Renal cortical epithelial cell (primary cell): Measurements from ENCODE around the gene IQCF2. TPM values are rescaled to one million over a fixed set of nuclear protein-coding genes. Genes with fewer than 3 reads are reported as not detected.
"Not testable (repeated sequence)": the region's sequence is repeated elsewhere in the genome, so short reads cannot be mapped to it uniquely, and the experiment has no call there.

Experiments
- DNase-seq: peaks from one replicate; pipeline ENCODE4 v3.0.0-alpha.2; 2011; ENCODE audit warnings: low read depth
- total RNA-seq: library from RNA; depleted of rRNA; stranded (reverse); fragments of >200 nt; gene quantifications from 2 replicates; pipeline ENCODE4 v1.2.3, GENCODE V29; 2014

IQCF2 gene
- total RNA-seq, result not detected in 2 replicates

DNA sequence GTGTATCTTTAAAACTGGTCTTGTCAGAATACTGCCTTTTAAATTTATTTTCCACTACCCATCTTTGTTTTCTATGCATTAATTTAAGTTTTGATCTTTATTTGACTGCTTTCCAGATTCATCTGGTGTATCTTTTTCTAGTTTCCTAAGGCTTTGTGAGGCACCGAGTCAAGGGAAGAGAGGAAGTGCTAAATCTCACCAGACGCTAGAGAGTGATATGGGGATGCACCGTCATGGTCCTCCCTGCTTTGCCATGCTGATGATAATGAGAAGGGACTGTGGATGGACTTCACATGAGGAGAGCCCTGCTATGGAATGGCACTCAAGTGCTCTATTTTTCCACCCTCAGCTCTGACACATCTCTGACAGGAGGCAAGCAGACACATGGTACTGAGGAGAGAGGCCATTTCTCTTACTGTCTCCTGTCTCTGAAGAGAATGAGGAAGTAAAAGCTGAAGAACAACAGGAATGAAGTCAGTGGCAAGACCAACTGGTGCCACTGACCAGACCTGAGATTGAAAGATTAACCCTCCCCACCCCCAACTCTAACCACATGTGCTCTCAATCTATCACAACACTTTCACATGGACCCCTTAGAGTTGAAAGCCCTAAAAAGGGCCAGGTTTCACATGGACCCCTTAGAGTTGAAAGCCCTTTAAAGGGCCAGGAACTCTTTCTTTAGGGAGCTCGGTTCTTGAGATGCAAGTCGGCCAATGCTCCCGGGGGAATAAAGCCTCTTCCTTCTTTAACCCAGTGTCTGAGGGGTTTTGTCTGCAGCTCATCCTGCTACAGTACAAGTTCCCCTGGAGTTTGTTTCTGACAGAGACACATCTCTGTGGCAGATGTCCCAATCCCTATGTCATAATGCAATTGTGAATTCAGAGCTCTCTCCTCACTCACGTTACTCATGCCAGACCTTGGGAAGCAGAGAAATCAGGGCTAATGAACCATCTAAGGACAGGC, at the start of gene IQCF2:
IQCF2 (plus strand) TSS at position 913 of the 963 bp plus-strand sequence. CDS start 52 bp downstream, outside the sequence.
- no peak for DNase-seq

DNA sequence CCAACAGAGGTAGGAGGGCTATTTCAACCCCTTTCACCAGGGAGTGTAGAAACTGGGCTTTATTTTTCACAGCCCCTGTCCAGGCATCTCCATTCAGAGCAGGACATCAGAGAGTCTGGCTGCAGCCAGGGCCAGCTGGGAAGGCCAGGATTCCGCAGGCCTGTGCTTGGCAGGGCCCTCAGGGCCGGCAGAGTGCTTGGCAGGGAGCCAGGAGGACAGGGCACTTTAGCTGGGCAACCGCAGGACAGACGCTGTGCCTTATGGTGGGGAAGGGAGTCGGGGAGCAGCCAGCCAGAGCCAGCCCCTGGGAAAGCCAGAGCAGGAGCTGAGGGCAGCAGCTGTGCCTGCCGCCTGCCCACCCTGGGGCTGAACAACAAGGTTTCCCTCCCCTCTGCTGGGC, 47.9 kb upstream of the IQCF2 start:
- DNase-seq, result peak; percentile 23

DNA sequence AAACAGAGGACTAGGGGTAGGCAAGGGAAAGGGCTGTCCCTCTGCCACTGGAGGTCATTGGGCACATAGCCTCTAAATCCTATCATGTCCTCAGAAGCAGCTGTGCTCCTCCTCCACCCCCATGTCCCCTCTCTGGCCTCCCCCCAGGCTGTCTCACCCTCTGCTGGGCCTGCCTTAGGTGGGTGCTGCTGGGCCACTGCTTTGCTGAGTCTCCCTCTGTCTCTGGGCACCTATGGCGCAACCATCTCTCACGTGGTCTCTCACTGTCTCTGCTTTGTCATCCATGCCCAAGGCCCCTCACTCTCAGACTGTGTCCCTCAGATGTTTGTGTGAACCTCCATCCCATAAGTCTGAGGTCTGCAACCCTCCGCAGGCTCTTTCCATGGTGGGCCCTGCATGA, 47.4 kb upstream of the IQCF2 start:
- DNase-seq, result no peak

DNA sequence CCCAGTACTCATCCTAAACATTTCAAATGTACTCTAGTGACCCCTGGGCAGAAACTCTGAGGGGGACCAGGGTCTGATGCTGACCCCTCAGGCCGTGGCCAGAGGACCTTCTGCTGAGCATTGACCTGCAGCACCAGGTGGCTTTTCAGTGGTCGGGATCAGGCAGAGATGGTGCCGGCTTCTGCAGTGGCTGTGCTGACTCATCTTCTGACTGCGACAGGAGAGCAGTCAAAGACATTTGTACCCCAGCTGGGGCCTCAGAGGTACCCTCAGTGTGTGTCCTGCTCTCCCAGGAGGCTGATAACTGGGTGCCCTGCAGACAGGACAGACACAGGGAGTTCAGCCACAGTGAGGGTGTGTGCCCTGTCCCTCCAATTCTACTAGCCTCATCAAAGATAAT, 45.8 kb upstream of the IQCF2 start:
- DNase-seq, result no peak

DNA sequence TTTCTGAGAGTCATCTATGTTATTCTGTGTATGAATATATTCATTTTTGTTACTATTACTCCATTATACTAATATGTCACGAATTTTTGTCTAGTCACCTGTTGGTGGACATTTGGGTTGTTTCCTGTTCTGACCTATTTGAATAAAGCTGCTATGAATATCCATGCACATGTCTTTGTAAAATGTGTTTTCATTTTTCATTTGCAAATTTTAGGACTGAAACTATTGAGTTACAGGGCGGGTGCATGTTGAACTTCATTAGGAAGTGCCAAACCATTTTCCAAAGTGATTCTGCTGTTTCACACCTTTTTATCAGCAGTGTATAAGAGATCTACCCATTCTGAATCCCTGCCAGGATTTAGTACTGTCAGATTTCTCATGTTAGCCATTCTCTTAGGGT, 44.7 kb upstream of the IQCF2 start:
- no peak for DNase-seq

DNA sequence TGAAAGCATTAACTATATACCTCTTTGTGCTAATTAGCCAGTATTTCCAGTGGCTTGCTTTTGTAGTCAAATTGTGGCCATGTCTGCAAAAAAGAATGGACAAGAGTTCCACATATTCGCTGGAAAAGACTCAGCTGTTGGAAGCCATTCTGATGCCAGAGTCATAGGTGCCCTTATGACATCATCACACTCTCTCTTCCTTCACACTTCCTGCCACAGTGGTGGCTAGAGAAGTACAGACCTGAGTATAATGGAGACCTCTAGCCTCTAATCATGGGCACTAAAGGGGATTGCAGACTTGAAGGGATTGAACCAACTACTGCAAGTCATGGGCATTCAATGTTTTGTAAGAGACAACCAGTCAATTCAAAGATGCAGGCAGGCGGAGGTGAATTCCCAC, 44.0 kb upstream of the IQCF2 start:
- no peak for DNase-seq

DNA sequence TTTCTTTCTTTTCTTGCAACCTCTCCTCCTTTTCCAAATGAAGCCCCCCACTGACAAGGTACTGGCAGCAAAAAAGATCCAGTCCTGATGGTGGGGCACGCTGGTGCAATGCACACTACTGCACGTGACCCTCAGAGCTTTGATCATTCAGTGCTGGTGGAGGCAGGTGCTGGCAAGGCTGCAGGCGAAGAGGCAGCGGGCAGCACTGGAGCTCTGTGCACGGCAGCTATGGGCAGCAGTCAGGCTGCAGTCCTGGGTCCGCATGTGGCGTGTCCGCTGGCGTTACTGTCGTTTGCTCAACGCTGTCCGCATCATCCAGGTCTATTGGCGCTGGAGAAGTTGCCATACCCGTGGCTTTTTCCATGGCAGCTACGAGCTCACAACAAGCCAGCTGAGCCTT, 42.3 kb upstream of the IQCF2 start:
- no peak for DNase-seq

DNA sequence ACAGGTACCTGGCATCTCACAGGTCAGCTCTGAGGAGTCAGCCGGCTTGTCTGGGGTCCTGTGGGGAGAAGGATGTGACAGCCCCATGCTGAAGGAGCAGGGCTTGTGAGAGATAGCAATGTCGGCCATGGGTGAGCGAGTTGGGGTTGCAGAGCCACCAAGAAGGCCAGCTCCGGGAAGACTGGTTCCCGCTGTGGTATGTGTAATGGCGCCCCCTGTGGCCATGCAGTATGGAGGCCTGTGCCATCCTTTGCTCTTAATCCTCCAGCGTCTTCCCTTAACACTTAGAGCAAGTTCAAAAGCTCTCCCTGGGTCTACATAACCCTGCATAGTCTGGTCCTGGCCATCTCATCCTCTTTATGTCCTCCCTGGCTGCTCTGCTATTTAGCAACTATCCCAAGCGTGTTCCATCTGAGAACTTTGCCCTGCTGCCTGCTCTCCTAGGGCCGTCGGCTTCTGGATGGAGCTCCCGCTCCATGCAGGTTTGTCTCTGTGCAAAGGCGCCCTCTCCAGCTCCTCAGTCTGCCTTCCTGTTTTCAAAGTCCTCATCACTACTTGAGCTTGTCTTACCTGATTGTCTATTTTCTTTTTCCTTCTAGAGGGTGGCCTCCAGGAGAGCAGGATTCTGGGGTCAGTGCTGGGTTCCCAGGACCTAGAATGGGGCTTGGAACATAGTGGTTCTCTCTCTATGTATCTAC, 41.6 kb upstream of the IQCF2 start:
- no peak for DNase-seq

DNA sequence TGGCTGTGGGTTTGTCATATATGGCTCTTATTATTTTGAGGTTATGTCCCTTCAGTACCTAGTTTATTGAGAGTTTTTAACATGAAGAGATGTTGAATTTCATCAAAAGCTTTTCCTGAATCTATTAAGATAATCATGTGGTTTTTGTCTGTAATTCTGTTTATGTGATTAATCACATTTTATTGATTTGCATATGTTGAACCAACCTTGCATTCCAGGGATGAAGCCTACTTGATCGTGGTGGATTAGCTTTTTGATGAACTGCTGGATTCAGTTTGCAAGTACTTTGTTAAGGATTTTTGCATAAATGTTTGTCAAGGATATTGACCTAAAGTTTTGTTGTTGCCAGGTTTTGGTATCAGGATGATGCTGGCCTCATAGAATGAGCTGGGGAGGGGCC, 33.1 kb upstream of the IQCF2 start:
- DNase-seq, result no peak

DNA sequence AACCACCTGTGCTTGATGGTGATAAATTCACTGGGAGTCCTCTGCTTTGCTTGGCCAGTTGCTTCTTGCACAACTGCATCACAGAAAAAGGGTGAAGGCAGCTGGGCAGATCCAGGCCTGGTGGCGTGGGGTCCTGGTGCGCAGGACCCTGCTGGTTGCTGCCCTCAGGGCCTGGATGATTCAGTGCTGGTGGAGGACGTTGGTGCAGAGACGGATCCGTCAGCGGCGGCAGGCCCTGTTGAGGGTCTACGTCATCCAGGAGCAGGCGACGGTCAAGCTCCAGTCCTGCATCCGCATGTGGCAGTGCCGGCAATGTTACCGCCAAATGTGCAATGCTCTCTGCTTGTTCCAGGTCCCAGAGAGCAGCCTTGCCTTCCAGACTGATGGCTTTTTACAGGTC, 31.1 kb upstream of the IQCF2 start:
- DNase-seq, result no peak

DNA sequence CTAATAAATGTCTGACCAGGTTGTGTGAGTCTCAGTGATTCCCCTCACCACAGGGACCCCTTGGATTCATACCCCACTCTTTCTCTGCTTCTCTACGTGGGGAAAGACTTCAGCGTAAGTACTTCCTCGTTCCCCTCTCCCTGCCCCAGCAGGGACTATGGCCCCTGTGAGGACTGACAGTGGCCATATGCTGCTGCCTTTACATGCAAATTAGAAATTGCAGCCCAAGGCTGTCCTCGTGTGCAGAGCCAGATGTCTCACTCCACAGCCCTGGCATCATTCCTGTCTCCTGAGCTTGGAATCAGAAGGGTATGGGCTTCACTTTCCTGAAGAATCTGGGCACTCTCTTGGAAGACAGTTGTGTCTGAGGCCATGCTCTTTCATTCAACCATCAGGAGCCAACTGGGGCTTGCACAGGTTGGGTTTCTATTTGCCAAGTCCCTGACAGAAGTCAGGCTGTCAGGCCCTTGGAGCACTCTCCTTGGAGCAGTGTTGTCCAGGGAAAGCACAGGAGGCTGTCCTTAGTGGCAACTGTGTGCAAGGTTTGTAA, 30.5 kb upstream of the IQCF2 start:
- no peak for DNase-seq

DNA sequence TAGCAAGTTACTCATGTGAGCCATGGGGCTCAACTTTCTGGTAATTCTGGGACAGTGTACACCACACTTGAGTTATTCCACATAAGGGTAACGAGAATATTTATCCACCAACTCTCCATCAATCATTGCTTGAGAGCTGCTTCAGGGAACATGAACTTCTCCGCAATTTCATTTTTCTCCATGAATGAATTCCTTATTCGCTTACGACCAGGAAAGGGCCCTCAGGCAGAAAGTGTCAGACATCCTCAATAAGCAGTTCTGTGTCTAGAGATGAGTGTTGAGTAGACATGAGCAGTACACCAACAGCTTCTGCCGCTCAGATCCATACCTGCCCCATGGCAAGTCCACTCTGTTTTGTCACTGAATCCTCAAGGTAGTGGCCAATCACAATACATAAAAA, 24.8 kb upstream of the IQCF2 start:
- no peak for DNase-seq

DNA sequence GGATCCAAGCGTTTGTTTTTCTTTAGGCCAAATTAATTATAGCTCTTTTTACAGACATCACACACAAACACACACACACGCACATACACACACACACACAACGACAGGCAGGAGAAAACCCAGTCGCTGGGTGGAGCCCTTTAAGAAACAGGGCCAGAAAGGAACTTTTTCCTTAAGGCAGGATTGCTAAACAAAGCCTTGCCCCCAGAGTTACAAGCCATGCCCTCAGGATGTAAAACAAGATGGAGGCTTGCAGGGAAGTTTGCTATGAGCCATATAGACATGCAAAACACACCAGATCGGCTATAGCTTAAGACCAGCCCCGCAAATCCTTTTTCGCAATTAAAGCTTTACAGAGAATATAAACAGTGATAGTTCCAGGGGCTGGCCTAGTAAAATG, 16.3 kb upstream of the IQCF2 start:
- DNase-seq, result no peak

DNA sequence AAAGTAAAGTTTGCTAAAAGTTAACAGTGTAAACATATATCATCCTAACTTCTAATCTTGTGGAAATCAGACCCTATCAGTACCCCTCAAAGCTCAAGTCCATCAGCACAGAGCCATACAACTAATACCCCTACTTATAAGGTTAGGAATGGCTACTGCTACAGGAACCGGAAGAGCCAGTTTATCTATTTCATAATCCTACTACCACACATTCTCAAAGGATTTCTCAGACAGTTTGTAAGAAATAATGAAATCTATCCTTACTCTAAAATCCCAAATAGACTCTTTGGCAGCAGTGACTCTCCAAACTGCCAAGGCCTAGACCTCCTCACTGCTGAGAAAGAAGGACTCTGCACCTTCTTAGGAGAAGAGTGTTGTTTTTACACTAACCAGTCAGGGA, 6.0 kb upstream of the IQCF2 start:
- DNase-seq, result not testable (repeated sequence)

DNA sequence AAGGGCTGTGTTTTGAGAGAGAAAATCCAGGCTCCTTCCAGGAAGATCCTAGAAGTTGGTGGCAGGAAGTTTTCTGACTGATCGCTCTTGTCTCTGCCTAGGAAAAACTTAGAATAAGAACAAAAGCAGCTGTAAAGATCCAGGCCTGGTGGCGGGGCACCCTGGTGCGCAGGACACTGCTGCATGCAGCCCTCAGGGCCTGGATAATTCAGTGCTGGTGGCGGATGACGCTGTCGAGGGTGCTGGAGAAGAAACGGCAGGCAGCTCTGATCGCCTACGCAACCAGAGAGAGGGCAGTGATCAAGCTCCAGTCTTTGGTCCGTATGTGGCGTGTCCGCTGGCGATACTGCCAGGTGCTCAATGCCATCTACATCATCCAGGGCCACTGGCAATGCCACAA, 1.5 kb downstream of the IQCF2 start:
- DNase-seq, result no peak

DNA sequence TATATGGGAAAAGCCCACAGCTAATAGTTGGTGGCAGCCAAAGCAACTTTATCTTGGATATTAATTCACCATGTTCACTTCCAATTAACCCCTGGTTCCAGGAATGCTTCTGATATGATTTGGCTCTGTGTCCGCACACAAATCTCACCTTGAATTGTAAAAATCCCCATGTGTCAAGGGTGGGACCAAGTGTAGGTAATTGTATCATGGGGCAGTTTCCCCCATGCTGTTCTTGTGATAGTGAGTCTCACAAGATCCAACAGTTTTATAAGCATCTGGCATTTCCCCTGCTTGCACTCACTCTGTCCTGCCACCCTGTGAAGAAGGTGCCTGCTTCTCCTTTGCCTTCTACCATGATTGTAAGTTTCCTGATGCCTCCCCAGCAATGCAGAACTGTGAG, 7.5 kb downstream of the IQCF2 start:
- DNase-seq, result not testable (repeated sequence)

DNA sequence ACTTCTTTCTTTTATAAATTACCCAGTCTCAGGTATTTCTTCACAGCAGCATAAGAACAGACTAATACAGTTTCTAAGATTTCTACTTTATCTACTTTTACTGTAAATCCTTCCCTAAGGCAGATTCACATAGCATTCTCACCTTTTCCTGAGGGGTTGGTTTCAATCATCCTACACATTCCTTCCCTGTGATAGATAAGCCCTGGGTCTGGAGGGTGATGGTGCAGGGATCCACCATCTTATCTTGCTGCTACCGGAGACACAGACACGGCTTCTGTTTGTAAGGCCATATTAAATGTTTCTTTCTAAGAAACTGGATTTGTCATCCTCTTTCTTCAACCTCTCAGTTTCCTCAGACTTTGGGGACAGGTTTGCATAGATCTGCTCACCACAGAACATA, 7.9 kb downstream of the IQCF2 start:
- DNase-seq, result no peak

DNA sequence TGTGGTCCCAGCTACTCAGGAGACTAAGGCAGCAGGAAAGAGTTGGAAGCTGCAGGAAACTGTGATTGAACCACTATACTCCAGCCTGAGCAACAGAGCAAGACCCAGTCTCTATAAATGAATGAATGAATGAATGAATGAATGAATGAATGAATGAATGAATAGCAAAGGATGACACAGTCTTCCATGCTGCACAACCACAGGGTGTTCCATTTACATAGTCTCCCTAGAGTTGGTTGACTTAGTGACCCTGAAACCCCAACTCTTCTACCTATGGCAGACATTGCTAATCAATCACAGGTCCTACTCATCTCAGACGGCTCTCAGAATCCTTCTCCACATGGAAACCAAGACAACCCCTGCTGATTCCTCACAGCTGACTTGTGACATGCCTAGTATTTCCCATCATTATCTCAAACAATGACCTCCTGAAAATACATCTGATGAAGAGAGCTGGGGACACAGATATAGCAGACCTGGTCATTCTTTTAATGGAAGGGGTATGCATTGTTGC, 11.9 kb downstream of the IQCF2 start:
- DNase-seq, result no peak

DNA sequence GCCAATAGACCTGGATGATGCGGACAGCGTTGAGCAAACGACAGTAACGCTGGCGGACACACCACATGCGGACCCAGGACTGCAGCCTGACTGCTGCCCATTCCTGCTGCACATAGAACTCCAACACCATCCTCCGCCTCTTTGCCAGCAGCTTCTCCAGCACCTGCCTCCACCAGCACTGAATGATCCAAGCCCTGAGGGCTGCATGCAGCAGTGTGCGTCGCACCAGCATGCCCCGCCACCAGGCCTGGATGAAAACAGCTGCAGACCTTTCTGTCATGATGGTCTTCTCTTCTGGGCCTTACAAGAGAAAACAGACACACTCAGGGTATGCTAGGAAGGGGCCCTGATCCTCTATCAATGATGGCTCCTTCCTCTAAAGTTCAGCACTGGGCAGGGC, 12.5 kb downstream of the IQCF2 start:
- DNase-seq, result no peak

DNA sequence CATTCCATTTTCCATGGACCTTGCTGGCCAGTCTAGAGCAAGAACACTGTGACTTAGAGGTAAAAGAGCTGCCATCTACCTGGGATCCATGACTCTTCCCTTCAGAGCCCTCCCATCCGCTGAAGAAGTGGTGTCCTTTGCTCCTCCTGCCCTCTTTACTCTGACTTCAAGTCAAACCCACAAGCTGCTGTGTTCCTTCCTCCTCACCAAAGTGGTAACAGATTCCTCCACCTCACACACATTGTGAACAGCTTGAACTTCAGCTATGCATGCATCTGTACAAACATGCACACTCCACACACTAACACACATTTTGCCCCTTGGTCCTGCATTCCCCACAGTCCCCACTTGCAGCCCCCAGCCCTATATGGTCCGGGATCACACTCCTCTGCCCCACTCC, 13.0 kb downstream of the IQCF2 start:
- DNase-seq, result no peak

DNA sequence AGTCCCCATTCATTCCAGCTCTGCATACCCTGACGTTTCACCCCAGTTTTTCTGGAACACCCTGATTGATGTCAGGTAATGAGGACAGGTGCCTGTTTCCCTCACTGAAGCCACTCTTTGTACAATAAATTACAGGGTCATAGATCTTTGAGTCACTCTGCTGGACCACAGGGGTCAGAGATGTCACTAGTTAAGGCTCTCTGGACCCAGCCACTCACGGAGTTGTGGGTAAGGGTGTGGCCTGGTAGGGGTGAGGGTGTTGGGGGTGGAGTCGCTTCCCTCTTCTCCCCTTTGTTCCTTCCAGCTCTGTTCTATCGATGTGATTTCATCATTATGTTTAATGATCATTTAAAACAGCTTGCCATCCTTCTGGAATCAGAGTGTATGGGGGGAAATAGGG, 13.5 kb downstream of the IQCF2 start:
- no peak for DNase-seq

DNA sequence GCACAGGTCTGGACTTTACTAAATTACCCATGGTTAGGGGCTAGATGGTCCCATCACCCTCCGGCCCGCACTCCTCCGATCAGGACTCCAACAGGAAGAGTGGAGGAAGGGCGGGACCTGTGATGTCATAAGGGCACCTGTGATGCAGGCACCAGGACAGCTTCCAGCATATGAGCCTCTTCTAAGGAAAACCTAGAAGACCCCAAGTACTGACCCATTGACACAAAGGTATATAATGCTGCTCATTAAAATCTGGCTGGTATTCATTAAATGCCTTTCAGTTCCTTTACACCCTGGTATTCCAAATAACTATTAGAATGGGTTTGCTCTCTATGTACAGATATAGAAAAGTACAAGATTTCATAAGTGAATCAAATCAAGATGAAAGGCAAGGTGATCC, 14.1 kb downstream of the IQCF2 start, which contains the start of gene IQCF5:
IQCF5 (minus strand) TSS at position 101 of the 400 bp plus-strand sequence; CDS start at position 31, 70 bp downstream.
- no peak for DNase-seq

DNA sequence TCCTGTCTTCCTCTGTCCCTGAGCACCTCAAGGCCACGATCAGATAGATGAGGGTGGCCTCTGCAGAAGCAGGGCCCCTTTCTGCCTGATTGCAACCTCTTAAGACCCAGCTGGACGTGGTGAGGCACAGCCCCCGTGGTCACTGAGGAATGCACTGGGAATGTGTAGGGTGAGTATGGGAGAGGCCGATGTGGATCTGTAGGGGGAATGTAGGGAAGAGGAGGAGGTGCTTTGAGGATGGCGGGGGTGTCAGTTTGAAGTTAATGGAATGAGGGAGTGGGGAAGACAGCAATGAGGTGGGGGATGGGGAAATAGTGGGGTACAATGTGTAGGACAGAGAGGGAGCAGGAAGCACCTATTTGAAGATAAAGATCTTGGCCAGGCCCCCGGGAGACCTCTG, 14.8 kb downstream of the IQCF2 start:
- no peak for DNase-seq
